A172 (cell line): ENCODE data around the gene VSX1. TPM values are rescaled to one million over a fixed set of nuclear protein-coding genes. Genes with fewer than 3 reads are reported as not detected.
A peak's percentile ranks its signal among the peaks of the same experiment; 100 is the strongest.

Source experiments
- DNase-seq: peaks from one replicate; pipeline ENCODE4 v3.0.0-alpha.2; 2015; ENCODE audit warnings: low spot score
- total RNA-seq: library from RNA; depleted of rRNA; stranded (reverse); fragments of >200 nt; shearing (Covaris generic); gene quantifications from 2 replicates; pipeline ENCODE4 v1.2.3, GENCODE V29; 2014; rRNA removed

The VSX1 gene
- total RNA-seq, 1 experiment from 2014 or later: not detected

GRCh38 chr20:25040438-25040831 is 41.5 kb downstream of the VSX1 start:
- no peak for DNase-seq

- DNase-seq: peak; percentile 71
These were observed 42.1 kb downstream of the VSX1 start for GRCh38 chr20:25039697-25040437.

GRCh38 chr20:25038591-25039015 is 43.3 kb downstream of the VSX1 start:
- no peak for DNase-seq

GRCh38 chr20:25038103-25038410 is 43.9 kb downstream of the VSX1 start:
- DNase-seq: no peak

- DNase-seq: no peak
These were observed 44.4 kb downstream of the VSX1 start for GRCh38 chr20:25037288-25038102.

GRCh38 chr20:25036331-25036936 is 45.5 kb downstream of the VSX1 start:
- DNase-seq: no peak

- no peak for DNase-seq
These were observed 46.0 kb downstream of the VSX1 start for GRCh38 chr20:25035921-25036320.

GRCh38 chr20:25033924-25034300 is 48.0 kb downstream of the VSX1 start:
- DNase-seq: no peak

- no peak for DNase-seq
These were observed 48.5 kb downstream of the VSX1 start for GRCh38 chr20:25033265-25033923.

GRCh38 chr20:25032478-25033264 is 49.3 kb downstream of the VSX1 start:
- no peak for DNase-seq

GRCh38 chr20:25032065-25032477 is 49.9 kb downstream of the VSX1 start:
- no peak for DNase-seq

GRCh38 chr20:25031241-25031640 is 50.7 kb downstream of the VSX1 start:
- DNase-seq: no peak

GRCh38 chr20:25030649-25031207 is 51.2 kb downstream of the VSX1 start:
- DNase-seq: no peak

- no peak for DNase-seq
These were observed 51.8 kb downstream of the VSX1 start for GRCh38 chr20:25030007-25030648.

GRCh38 chr20:25025986-25026605 is 55.8 kb downstream of the VSX1 start:
- no peak for DNase-seq

Other genes starting within 250 kb of the VSX1 start
- not detected in 2 replicates for gene CST7, start 132.9 kb downstream of the VSX1 start, total RNA-seq
- gene APMAP, start 89.4 kb downstream of the VSX1 start, total RNA-seq: 169 and 171 TPM in 2 replicates
- 0.10 and 0.57 TPM in 2 replicates for gene ACSS1, start 24.0 kb downstream of the VSX1 start, total RNA-seq
- gene ENTPD6, start 113.6 kb upstream of the VSX1 start, total RNA-seq: 62.4 and 69.7 TPM in 2 replicates
- 91.8 and 118 TPM in 2 replicates for gene PYGB, start 165.9 kb upstream of the VSX1 start, total RNA-seq